ENCODE measurements around the gene NFASC.
A peak's percentile ranks its signal among the peaks of the same experiment; 100 is the strongest.

The NFASC gene

GRCh38 chr1:204959836-204960235, 89.2 kb downstream of the NFASC start:
- no peak for DNase-seq (ENCODE audit: low read depth in 2 of 2)

GRCh38 chr1:204960306-204961125, 89.9 kb downstream of the NFASC start:
- no peak for DNase-seq (ENCODE audit: low read depth in 2 of 2)

- DNase-seq (ENCODE audit: low read depth in 2 of 2), result no peak
These were observed 91.2 kb downstream of the NFASC start for GRCh38 chr1:204961765-204962419.

GRCh38 chr1:204962742-204963632, 92.3 kb downstream of the NFASC start:
- no peak for DNase-seq (ENCODE audit: low read depth in 2 of 2)

- no peak for DNase-seq (ENCODE audit: low read depth in 2 of 2)
These were observed 96.8 kb downstream of the NFASC start for GRCh38 chr1:204967451-204967850.

- DNase-seq (ENCODE audit: low read depth in 2 of 2), result no peak
These were observed 97.5 kb downstream of the NFASC start for GRCh38 chr1:204968135-204968534.

GRCh38 chr1:204968951-204969350, 98.3 kb downstream of the NFASC start:
- DNase-seq (ENCODE audit: low read depth in 2 of 2), result no peak

GRCh38 chr1:204970937-204971336, 100.3 kb downstream of the NFASC start:
- DNase-seq (ENCODE audit: low read depth in 2 of 2), result no peak

GRCh38 chr1:204971517-204972336, 101.1 kb downstream of the NFASC start:
- DNase-seq (ENCODE audit: low read depth in 2 of 2), result peak; percentile 12 to 14

- no peak for DNase-seq (ENCODE audit: low read depth in 2 of 2)
These were observed 101.8 kb downstream of the NFASC start for GRCh38 chr1:204972426-204972825.

GRCh38 chr1:204973449-204973848, 102.8 kb downstream of the NFASC start:
- DNase-seq (ENCODE audit: low read depth in 2 of 2), result no peak

GRCh38 chr1:204974327-204974726, 103.7 kb downstream of the NFASC start:
- DNase-seq (ENCODE audit: low read depth in 2 of 2), result no peak

GRCh38 chr1:204975021-204975420, 104.4 kb downstream of the NFASC start:
- DNase-seq (ENCODE audit: low read depth in 2 of 2), result no peak

GRCh38 chr1:204975568-204976235, 105.0 kb downstream of the NFASC start:
- peak in 1 of 2 experiments; percentile 6 for DNase-seq (ENCODE audit: low read depth in 2 of 2)

GRCh38 chr1:204976646-204977045, 106.0 kb downstream of the NFASC start:
- no peak for DNase-seq (ENCODE audit: low read depth in 2 of 2)

GRCh38 chr1:204977318-204977717, 106.7 kb downstream of the NFASC start:
- no peak for DNase-seq (ENCODE audit: low read depth in 2 of 2)

GRCh38 chr1:204978782-204979181, 108.1 kb downstream of the NFASC start:
- no peak for DNase-seq (ENCODE audit: low read depth in 2 of 2)

GRCh38 chr1:204979306-204979705, 108.6 kb downstream of the NFASC start:
- no peak for DNase-seq (ENCODE audit: low read depth in 2 of 2)

GRCh38 chr1:204979891-204980649, 109.4 kb downstream of the NFASC start:
- DNase-seq (ENCODE audit: low read depth in 2 of 2), result no peak

- DNase-seq (ENCODE audit: low read depth in 2 of 2), result no peak
These were observed 110.3 kb downstream of the NFASC start for GRCh38 chr1:204980840-204981405.

Measured in fibroblast of skin of left biceps (primary cell).